GM18519 (cell line): ENCODE results near the gene FURIN.

Experiments
- ATAC-seq: cut with Tn5 transposase; IDR thresholded peaks from one replicate; pipeline ENCODE4 v1.9.1; 2021; ENCODE audit warnings: mild to moderate bottlenecking, moderate library complexity; ENCODE audit not compliant: unreplicated experiment, low FRiP score

The FURIN gene

GRCh38 chr15:90881181-90881977, 13.0 kb downstream of the FURIN start:
- ATAC-seq, result no peak

DNA sequence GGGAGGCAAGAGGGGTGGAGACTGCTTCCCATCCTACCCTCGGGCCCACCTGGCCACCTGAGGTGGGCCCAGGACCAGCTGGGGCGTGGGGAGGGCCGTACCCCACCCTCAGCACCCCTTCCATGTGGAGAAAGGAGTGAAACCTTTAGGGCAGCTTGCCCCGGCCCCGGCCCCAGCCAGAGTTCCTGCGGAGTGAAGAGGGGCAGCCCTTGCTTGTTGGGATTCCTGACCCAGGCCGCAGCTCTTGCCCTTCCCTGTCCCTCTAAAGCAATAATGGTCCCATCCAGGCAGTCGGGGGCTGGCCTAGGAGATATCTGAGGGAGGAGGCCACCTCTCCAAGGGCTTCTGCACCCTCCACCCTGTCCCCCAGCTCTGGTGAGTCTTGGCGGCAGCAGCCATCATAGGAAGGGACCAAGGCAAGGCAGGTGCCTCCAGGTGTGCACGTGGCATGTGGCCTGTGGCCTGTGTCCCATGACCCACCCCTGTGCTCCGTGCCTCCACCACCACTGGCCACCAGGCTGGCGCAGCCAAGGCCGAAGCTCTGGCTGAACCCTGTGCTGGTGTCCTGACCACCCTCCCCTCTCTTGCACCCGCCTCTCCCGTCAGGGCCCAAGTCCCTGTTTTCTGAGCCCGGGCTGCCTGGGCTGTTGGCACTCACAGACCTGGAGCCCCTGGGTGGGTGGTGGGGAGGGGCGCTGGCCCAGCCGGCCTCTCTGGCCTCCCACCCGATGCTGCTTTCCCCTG, 13.8 kb downstream of the FURIN start:
- ATAC-seq, result no peak

GRCh38 chr15:90882781-90883525, 14.6 kb downstream of the FURIN start:
- ATAC-seq, result no peak

- no peak for ATAC-seq
Measured at GRCh38 chr15:90883526-90883975, 15.2 kb downstream of the FURIN start.

- no peak for ATAC-seq
Measured at GRCh38 chr15:90883976-90884718, 15.8 kb downstream of the FURIN start, which contains the start of gene FES. TSS of gene FES (plus strand) at chr15:90884504. CDS start at chr15:90885046, 542 bp downstream.

DNA sequence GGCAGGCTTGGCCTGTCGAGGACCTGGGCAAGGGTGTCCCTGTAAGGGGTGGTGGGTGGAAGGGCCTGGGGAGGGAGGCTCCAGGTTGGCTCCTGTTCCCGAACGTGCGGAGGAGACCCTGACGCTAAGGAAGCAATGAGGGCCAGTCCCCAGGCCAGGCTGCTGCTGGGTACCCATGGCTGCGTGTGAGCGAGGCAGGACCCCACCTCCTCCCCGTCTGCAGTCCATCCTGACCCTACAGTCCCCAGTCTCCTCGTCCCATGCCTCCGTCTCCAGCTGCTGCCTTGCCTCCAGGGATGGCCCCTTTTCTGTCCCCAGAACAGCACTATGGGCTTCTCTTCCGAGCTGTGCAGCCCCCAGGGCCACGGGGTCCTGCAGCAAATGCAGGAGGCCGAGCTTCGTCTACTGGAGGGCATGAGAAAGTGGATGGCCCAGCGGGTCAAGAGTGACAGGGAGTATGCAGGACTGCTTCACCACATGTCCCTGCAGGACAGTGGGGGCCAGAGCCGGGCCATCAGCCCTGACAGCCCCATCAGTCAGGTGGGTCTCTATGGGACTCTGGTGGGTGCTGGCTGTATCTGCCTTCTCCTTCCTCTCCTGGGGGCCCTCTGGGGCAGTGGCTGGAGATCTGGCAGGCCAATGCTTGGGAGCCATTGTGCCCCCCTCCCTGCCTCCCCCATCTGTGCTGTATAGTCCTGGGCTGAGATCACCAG, 16.5 kb downstream of the FURIN start:
- ATAC-seq, result no peak

GRCh38 chr15:90885432-90886290, 17.3 kb downstream of the FURIN start:
- ATAC-seq, result no peak

DNA sequence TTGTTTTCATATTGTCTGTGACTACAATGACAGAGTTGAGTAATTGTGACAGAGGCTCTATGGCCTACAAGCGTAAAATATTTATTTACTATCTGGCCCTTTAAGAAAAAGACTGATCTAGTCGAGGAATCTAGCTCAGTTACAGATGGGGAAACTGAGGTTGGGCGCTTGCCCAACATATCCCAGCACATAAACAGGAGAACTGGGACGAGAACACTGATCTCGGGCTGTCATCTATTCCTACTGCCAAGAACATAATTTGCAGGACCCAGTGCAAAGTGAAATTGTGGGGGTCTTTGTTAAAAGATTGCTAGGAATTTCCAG, 17.9 kb downstream of the FURIN start:
- no peak for ATAC-seq

GRCh38 chr15:90887037-90887481, 18.7 kb downstream of the FURIN start:
- no peak for ATAC-seq

GRCh38 chr15:90889313-90889730, 20.9 kb downstream of the FURIN start:
- ATAC-seq, result no peak

- ATAC-seq, result no peak
Measured at GRCh38 chr15:90889736-90890456, 21.5 kb downstream of the FURIN start.

- no peak for ATAC-seq
Measured at GRCh38 chr15:90890839-90891238, 22.5 kb downstream of the FURIN start.

DNA sequence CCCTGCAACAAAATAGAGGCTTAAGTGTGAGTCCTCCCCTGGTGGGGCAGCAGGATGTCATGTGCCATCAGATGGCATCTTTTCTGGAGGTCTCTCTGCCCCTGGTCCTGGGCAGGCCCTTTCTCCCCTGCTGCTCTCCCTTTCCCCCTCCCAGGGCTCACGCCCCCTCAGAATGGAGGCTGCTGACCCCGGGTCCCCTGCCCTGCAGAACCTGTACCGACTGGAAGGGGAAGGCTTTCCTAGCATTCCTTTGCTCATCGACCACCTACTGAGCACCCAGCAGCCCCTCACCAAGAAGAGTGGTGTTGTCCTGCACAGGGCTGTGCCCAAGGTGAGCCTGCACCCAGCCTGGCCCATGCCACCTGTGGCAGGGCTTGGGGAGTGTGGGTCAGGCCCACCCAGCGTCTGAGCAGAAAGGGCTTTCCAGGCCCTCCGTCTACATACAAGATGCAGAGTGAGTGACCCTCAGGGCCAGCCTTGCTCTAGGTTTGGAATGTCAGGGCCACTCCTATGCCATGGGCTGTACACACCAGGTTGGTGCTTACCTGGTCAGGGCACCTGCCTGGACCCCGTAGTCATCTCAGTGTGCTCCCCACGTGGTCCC, 23.1 kb downstream of the FURIN start:
- no peak for ATAC-seq

- ATAC-seq, result no peak
Measured at GRCh38 chr15:90892023-90892422, 23.6 kb downstream of the FURIN start.

DNA sequence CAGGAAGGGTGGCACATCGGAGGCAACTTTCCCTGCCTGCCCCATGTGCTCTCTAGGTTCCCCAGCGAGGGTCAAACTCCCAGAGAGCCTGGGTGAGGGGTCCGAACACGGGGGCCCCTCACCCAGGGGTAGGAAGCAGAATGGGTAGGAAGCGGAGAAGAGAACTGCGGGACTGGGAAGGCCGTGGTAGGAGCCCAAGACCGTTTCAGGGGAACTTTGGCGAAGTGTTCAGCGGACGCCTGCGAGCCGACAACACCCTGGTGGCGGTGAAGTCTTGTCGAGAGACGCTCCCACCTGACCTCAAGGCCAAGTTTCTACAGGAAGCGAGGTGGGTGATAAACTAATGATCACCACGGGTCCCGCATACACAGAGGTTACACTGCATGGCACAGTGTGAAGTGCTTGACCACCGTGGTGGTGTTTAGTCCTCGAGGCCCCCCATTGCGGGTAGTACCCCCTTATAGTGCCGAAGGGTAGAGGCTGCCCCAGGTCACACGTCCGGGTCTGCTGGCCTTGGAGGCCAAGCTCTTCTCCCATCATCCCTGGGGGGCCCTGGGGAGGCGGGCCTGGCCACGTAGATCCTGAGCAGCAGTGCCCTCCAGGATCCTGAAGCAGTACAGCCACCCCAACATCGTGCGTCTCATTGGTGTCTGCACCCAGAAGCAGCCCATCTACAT, 24.2 kb downstream of the FURIN start:
- no peak for ATAC-seq

DNA sequence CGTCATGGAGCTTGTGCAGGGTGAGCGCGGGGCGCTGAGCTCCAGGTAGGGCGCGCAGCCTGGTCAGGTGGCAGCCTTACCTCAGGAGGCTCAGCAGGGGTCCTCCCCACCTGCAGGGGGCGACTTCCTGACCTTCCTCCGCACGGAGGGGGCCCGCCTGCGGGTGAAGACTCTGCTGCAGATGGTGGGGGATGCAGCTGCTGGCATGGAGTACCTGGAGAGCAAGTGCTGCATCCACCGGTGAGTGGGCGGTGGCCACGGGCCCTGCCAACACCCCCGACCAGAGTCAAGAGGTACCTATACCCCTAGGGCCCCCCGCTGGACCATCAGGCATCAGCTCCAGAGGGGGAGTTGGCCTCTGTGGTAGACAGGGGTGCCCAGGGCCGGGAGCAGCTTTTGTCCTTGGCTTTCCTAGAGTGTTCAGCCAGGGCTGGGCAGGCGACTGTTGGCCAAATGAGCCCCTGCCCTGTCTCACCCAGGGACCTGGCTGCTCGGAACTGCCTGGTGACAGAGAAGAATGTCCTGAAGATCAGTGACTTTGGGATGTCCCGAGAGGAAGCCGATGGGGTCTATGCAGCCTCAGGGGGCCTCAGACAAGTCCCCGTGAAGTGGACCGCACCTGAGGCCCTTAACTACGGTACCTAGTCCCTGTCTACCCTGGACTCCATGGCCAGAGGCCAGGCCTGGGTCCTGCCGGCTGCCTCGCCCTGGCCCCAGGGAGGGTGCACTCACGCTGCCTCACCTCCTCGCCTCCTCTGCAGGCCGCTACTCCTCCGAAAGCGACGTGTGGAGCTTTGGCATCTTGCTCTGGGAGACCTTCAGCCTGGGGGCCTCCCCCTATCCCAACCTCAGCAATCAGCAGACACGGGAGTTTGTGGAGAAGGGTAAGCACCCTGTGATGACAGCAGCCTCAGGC, 25.0 kb downstream of the FURIN start:
- no peak for ATAC-seq
